GM18520 (cell line): ENCODE data around the gene SELENOM.
"Not testable (repeated sequence)": the region's sequence is repeated elsewhere in the genome, so short reads cannot be mapped to it uniquely, and the experiment has no call there.

Experiments used
- ATAC-seq: cut with Tn5 transposase; IDR thresholded peaks from one replicate; pipeline ENCODE4 v1.9.1; 2021; ENCODE audit not compliant: unreplicated experiment

SELENOM gene

DNA sequence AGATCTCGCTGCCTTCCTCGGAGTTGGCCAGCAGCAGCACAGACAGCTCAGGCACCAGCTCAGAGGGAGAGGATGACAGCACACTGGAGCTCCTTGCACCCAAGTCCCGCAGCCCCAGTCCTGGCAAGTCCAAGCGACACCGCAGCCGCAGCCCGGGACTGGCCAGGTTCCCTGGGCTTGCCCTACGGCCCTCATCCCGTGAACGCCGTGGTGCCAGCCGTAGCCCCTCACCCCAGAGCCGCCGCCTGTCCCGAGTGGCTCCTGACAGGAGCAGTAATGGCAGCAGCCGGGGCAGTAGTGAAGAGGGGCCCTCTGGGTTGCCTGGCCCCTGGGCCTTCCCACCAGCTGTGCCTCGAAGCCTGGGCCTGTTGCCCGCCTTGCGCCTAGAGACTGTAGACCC is 26.5 kb upstream of the SELENOM start:
- no peak for ATAC-seq

DNA sequence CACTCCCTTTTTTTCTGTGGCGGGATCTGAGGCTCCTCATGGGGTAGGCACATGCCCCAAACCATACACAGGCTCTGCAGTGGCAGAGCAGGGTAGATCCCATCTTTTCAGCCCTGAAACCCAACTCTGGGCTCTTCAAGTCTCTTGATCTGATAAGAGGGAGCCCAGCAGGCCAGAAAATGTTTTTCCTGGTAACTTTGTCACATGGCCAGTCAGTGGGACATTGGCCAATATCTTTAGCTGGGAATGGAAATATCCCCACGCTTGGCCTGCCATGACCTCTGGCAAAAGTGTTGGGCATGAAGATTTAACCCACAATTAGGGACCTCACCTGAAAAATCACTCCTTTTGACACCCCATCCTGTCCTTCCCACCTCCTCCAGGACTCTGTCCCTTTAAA is 23.5 kb upstream of the SELENOM start:
- no peak for ATAC-seq

DNA sequence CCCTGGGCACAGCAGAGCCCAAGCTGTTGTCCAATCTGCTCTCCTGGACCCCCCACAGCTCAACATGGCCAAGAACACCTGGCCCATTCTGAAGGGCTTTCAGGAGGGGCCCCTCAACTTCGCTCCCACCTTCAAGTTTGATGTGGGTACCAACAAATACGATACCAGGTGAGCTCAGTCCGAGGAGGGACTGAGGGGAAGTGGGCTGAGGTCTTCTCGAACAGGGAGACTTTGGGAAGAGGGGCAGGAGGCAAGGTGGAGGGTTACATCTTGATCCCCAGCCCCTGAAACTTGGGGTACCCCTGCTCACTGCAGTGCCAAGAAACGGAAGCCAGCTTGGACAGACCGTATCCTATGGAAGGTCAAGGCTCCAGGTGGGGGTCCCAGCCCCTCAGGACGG is 20.8 kb upstream of the SELENOM start:
- no peak for ATAC-seq

DNA sequence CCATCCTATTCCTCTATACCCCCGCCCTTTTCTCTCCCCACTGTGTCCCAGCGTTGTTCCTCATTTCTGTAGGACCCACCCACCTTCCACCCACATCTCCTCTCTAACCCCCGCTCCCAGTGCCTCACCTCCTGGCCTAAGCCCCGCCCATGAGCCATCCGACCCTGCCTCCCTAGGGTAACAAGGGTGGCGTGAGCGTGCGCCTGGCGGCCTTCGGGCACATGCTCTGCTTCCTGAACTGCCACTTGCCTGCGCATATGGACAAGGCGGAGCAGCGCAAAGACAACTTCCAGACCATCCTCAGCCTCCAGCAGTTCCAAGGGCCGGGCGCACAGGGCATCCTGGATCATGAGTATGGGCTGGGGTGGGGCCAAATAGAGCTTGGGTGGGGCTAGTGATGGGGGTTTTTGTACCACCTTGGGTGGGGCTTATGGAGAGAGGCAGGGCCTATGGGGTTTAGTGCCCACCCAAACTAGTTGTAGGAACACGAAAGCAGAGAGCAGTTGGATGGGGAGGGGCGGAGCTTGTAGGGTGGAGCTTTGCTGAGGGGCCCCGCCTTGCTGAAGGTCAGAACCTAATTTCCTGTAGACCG is 19.9 kb upstream of the SELENOM start:
- no peak for ATAC-seq

DNA sequence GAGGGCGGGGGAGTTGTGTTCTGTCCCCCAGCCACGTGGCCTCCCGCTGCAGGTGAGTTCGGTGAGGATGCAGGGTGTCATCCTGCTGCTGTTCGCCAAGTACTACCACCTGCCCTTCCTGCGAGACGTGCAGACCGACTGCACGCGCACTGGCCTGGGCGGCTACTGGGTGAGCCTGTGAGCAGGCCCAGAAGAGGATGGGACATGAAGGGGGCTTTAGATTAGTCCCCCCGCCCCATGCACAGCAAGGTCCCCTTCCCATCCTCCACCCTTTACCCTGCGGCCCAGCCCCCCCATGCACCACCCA is 19.5 kb upstream of the SELENOM start:
- ATAC-seq = no peak

DNA sequence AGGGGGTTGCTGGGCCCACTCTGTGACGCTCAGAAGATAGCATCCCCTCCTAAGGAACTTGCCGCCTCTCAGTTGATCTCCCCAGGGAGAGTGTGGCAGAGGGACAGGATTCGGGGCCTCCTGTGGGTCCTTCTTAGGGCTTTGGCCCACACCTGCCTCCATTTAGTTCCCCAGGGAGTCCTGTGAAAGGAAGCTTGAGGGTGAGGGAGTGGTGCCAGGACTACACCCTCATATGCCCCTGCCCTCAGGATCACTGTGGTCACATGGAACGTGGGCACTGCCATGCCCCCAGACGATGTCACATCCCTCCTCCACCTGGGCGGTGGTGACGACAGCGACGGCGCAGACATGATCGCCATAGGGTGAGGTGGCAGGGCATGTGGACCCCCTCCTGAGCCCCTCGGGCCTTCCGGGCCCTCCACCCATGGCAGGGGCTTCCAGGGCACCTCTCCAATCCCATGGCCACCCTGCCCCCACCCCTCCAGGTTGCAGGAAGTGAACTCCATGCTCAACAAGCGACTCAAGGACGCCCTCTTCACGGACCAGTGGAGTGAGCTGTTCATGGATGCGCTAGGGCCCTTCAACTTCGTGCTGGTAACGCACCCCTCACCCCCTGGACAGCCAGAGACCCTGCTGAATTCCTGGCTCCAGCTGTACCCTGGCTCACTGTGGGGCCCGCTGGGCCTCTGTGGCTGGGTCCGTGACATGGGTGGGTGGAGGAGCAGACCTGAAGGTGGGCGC is 18.9 kb upstream of the SELENOM start:
- ATAC-seq = no peak

DNA sequence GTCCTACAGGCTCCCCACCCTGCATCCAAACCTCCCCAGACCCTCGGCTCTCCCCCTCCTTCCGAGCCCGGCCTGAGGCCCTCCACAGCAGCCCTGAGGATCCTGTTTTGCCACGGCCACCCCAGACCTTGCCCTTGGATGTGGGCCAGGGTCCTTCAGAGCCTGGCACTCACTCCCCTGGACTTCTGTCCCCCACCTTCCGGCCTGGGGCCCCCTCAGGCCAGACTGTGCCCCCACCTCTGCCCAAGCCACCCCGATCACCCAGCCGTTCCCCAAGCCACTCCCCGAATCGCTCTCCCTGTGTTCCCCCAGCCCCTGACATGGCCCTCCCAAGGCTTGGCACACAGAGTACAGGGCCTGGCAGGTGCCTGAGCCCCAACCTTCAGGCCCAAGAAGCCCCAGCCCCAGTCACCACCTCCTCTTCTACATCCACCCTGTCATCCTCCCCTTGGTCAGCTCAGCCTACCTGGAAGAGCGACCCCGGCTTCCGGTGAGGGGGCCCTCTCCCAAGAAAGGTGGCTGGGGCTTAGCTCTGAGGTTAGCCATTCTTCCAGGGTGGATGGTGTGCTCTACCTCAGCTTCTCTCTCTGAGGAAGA is 18.3 kb upstream of the SELENOM start:
- ATAC-seq = no peak

DNA sequence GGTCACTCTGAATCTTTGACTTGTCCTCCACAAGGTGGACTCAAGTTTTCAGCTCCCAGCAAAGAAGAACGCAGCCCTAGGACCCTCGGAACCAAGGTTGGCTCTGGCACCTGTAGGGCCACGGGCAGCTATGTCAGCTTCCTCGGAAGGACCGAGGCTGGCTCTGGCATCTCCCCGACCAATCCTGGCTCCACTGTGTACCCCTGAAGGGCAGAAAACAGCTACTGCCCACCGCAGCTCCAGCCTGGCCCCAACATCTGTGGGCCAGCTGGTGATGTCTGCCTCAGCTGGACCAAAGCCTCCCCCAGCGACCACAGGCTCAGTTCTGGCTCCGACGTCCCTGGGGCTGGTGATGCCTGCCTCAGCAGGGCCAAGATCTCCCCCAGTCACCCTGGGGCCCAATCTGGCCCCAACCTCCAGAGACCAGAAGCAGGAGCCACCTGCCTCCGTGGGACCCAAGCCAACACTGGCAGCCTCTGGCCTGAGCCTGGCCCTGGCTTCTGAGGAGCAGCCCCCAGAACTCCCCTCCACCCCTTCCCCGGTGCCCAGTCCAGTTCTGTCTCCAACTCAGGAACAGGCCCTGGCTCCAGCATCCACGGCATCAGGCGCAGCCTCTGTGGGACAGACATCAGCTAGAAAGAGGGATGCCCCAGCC is 17.6 kb upstream of the SELENOM start:
- no peak for ATAC-seq

DNA sequence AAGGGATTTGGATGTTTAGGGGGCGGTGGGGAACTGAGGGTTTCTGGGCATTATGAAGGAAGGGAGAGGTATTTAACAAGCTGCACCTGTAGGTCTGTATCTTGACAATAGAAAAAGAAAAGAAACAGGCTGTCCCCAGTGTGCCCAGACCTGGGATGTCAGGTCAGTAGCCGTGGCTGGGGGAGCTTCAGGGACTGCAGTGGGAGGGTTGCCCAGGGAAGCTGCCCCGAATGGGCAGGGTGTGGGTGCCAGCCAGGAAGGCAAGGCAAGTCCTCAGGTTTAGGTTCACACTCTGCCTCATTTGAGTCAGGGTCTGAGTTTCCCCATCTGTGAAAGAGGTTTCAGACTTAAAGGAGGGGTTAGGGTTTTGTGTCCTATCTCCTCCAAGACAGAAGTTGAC is 16.9 kb upstream of the SELENOM start:
- no peak for ATAC-seq

DNA sequence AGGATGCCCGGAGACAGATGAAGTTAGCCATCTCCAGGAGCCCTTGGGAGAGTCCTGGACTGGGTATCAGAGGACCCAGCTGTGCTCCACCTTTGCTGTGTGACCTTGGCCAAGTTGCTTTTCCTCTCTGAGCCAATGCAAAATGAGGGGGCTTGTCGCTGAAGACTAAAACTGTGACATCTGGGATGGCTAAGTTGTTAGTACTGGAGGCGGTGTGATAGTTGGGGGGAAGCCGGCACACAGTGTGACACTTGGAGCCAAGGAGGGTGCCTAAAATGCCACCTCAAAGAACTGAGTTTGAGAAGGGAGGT is 15.9 kb upstream of the SELENOM start:
- ATAC-seq = no peak

DNA sequence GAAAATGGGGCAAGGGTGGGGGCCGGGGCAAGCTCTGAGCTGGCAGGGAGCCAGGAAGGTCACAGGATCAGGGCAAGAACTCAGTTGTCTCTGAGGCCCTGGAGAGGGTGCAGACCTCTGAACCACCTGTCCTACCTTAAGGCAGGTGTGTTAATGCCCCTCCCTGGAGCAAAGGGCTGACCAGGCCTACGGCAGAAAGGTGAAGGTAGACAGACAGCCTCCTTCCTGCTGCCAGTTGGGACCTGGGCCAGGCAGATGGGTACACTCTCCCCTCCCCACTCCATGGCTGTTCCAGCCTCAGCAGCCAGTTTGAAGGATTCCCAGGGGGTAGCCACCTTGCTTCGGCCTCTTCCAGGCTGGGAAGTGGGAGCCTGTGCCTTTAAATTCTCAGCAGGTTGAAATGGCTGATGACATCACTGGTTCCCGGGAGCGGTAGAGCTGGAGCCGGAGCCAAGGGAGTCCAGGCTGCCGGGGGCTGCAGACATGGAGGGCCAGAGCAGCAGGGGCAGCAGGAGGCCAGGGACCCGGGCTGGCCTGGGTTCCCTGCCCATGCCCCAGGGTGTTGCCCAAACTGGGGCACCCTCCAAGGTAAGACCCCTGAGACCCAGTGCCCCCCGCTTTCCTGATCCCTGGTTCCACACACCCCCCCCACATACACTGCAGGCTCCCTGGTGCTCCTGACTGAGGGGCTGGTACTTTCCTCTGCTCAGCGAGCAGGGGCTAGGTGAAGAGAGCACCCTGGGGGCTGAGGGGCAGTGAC is 15.3 kb upstream of the SELENOM start, which contains the start of gene INPP5J:
Gene INPP5J, plus strand, starts transcription at position 435 of the 760 bp plus-strand sequence. Its CDS starts 49 bp downstream, at position 484.
- no peak for ATAC-seq

DNA sequence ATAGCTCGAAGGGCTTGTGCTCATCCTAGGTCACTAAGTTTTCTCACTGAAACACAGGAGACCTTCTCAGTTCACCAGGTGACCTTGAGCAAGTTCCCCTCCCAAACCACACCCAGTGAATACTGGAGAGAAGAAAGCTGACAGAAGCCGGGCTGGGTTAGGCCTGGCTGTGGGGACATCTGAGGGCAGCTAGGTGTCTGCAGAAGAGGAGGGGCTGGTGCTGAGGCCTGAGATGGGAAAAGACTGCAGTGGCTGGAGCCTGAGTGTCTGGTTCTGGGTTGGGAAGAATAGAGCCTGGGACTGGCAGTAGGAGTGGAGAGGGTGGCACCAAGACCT is 14.8 kb upstream of the SELENOM start:
- no peak for ATAC-seq

DNA sequence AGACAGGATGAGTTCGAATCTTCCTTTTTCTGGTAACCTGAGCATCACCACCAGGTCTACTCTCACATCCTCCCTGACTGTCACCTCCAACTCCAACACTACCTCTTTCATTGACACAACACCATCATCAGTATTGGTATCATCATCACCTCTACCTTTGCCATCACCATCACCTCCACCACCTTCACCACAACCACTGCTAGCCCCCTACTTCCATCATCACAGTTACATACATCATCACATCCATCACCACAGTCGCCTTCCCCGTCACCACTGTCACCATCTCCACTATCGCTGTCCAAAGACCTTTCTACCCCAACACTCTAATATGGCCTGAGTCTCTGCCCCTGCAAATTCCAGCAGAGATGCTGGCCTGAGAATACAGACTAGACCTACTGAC is 14.0 kb upstream of the SELENOM start:
- no peak for ATAC-seq

DNA sequence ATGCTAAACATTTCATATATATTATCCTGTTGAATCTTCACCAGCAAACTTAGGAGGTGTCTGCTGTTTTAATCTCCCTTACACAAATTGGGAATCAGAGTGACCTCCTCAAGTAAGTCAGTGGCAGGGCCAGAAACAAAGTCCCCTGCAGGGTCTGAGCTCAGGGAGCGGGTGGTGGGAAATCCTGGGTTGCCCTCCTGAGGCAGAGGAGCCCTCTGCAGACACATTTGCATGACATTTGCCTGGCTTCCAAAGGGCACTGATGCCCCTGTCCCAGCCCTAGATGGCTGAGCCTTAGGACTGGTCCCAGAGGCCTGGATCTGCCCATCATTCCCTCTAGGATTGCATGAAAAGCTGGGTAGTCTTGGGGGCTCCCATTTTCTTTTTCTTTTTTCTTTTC is 13.3 kb upstream of the SELENOM start:
- no peak for ATAC-seq

DNA sequence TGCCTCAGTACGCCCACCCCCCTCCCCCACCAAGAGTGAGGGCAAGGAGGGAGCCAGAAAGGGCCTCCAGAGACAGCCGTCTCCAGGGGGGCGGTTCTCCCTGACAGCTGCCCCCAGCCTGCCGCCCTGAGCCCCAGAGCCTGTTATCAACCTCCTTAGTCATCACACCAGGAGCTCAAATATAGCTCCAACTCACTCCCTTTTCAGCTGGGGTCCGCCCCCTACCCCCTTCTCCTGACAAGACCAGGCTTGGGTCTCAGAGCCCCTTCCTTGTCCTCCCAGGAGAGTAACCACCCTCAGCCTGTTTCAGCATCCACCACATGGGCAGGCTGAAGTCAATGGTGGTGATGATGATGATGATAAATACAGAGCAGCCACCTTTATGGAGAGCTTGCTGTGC is 12.9 kb upstream of the SELENOM start:
- no peak for ATAC-seq

DNA sequence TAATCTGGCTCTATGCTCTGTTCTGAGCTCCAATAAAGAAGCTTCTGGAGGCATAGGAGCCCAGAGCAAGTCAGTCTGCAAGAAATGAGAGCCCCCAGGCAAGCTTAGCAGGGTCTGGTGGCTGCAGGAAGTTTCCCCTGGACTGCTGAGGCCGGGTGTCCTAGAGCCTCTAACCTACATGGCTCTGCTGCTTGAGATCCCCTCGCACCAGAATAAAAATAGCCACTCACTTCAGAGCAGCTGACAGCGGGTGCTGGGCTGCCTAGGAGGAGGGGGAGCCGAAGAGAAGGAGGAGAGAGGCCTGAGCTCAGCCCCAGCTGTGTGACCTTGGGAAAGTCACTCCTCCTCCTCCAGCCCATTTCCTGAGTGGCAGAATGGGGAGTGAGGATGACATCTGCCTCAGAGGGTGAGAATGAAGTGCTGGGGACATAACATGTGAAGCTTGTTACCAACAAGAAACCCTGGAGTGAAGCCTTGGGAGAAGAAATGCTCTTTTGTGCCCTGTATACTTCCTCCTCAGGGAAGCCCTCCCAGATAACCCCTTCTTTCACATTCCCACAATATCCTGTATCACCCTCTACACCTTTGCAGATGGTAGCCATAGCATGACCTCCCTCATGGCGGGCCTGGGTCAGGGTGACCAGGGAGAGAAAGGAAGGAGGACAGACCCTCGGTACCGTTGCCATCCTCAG is 11.8 kb upstream of the SELENOM start:
- ATAC-seq = no peak

DNA sequence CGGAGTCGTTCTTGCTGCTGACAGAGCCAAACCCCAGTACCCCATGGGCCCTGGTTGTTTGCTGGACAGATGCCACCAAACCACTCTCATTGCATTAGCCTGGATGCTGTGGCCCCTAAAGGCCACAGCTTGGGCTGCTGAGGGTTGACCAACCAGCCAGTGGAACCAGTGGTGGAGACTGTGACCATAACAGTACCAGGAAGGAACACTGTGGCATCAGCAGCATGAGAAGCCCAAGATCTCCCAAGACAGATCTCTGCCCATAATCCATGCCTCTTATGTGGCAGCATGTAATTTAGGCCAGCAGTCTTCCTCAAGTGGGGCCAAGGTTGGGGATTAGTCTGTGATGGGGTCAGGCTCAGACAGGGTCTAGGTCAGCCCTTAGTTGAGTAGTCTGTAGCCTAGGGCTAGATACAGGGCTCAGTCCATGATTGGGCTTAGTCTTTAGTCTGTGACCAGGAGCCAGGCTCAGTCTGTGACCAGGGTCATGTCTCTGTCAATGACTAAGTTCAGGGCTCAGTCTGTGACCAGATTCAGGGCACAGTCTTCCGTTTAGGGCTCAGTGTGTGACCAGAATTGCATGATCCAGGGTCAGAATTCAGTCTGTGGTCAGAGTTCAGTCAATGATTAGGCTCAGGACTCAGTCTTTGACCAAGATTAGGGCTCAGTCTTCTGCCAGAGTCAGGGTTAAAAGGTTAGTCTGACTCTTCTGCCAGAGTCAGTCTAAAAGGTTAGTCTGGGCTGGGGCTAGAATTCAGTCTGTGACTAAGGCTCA is 10.9 kb upstream of the SELENOM start:
- ATAC-seq = no peak

DNA sequence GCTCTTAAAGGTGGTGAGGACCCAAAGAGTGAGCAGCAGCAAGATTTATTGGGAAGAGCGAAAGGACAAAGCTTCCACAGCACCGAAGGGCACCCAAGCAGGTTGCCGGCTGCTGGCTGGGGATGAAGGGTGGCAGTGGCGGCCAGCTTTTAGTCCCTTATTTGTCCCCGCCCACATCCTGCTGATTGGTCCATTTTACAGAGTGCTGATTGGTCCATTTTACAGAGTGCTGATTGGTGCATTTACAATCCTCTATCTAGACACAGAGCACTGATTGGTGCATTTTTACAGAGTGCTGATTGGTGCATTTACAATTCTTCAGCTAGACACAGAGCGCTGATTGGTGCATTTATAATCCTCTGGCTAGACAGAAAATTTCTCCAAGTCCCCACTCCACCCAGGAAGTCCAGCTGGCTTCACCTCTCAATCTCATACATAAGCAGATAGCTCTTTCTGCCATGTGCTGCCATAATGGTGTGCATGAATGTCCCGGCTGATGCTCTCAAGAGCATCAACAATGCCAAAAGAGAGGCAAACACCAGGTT is 5.3 kb upstream of the SELENOM start:
- ATAC-seq = not testable (repeated sequence)

DNA sequence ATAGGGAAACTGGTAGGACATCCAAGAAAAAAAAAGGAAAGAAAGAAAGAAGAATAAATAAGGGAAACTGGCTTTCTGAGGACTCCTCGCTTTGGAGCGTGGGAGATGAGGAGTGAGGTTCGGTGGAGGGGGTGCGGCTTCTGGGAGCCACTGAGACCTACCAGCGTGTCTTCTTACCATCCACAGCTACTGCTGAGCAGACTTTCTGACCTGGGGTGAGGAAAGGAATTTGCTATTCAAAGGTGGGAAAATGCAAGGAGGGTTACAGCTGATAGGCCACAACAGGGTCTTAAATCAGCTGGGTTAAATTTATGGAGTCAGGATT is 488 bp upstream of the SELENOM start:
- no peak for ATAC-seq

DNA sequence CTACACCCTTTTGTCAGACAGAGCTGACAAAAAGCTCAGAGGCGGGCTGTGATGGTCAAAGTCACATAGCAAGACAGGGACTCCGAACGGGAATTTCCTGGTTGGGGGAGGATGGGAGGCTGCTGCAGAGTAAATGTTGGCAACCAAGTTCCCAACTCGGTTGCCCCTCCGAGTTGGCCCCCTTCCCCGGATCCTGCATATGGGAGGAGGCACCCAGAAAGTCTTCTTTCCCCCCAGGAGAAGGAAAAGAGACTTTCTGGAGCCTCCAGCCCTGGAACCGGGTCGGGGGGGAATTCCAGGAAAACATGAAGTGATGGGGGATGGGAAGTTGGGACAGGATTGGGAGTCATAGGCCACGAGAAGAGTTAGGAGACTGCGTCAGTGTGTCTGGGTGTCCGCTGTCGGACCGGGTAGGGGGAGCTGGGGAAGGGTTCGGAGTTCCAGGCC is 614 bp downstream of the SELENOM start:
- ATAC-seq = no peak
